ENCODE results near the gene STX10. TPM values are rescaled to one million over a fixed set of nuclear protein-coding genes. Genes with fewer than 3 reads are reported as not detected.

The STX10 gene
- total and polyA plus RNA-seq, 9 of the 15 experiments (the other 6 are each of a cell fraction or from before 2014, with no cell fraction given) = 0.51 to 66.3 (median 31.0) TPM

- TF ChIP-seq, protein P1, sequence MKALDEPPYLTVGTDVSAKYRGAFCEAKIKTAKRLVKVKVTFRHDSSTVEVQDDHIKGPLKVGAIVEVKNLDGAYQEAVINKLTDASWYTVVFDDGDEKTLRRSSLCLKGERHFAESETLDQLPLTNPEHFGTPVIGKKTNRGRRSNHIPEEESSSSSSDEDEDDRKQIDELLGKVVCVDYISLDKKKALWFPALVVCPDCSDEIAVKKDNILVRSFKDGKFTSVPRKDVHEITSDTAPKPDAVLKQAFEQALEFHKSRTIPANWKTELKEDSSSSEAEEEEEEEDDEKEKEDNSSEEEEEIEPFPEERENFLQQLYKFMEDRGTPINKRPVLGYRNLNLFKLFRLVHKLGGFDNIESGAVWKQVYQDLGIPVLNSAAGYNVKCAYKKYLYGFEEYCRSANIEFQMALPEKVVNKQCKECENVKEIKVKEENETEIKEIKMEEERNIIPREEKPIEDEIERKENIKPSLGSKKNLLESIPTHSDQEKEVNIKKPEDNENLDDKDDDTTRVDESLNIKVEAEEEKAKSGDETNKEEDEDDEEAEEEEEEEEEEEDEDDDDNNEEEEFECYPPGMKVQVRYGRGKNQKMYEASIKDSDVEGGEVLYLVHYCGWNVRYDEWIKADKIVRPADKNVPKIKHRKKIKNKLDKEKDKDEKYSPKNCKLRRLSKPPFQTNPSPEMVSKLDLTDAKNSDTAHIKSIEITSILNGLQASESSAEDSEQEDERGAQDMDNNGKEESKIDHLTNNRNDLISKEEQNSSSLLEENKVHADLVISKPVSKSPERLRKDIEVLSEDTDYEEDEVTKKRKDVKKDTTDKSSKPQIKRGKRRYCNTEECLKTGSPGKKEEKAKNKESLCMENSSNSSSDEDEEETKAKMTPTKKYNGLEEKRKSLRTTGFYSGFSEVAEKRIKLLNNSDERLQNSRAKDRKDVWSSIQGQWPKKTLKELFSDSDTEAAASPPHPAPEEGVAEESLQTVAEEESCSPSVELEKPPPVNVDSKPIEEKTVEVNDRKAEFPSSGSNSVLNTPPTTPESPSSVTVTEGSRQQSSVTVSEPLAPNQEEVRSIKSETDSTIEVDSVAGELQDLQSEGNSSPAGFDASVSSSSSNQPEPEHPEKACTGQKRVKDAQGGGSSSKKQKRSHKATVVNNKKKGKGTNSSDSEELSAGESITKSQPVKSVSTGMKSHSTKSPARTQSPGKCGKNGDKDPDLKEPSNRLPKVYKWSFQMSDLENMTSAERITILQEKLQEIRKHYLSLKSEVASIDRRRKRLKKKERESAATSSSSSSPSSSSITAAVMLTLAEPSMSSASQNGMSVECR (CRISPR knock-in tag; IDR thresholded peaks at IDR 0.05) = no peak
- peak; percentile 8 for TF ChIP-seq FIP1L1 (IDR thresholded peaks at IDR 0.05; ENCODE audit: low read depth, low read length, poor library complexity, severe bottlenecking)
- TF ChIP-seq EHMT2 (IDR thresholded peaks at IDR 0.05) = no peak
- TF ChIP-seq BCL6 (CRISPR knock-in tag; IDR thresholded peaks at IDR 0.05) = no peak
- TF ChIP-seq KAT7 (CRISPR knock-in tag; IDR thresholded peaks at IDR 0.05; ENCODE audit: borderline replicate concordance) = no peak
- TF ChIP-seq, protein P2, sequence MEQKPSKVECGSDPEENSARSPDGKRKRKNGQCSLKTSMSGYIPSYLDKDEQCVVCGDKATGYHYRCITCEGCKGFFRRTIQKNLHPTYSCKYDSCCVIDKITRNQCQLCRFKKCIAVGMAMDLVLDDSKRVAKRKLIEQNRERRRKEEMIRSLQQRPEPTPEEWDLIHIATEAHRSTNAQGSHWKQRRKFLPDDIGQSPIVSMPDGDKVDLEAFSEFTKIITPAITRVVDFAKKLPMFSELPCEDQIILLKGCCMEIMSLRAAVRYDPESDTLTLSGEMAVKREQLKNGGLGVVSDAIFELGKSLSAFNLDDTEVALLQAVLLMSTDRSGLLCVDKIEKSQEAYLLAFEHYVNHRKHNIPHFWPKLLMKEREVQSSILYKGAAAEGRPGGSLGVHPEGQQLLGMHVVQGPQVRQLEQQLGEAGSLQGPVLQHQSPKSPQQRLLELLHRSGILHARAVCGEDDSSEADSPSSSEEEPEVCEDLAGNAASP (IDR thresholded peaks at IDR 0.05) = no peak
- TF ChIP-seq, protein P3, sequence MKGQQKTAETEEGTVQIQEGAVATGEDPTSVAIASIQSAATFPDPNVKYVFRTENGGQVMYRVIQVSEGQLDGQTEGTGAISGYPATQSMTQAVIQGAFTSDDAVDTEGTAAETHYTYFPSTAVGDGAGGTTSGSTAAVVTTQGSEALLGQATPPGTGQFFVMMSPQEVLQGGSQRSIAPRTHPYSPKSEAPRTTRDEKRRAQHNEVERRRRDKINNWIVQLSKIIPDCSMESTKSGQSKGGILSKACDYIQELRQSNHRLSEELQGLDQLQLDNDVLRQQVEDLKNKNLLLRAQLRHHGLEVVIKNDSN (CRISPR knock-in tag; IDR thresholded peaks at IDR 0.05) = no peak
- TF ChIP-seq MLLT1 (IDR thresholded peaks at IDR 0.05) = peak; percentile 51 to 78; a peak in 2 of 4 replicates
- no peak for TF ChIP-seq CREB5 (CRISPR knock-in tag; IDR thresholded peaks at IDR 0.05)
- TF ChIP-seq ZFX (CRISPR knock-in tag; IDR thresholded peaks at IDR 0.05) = peak; percentile 29
- no peak for TF ChIP-seq SRF (CRISPR knock-in tag; IDR thresholded peaks at IDR 0.05)
- TF ChIP-seq, protein P4, sequence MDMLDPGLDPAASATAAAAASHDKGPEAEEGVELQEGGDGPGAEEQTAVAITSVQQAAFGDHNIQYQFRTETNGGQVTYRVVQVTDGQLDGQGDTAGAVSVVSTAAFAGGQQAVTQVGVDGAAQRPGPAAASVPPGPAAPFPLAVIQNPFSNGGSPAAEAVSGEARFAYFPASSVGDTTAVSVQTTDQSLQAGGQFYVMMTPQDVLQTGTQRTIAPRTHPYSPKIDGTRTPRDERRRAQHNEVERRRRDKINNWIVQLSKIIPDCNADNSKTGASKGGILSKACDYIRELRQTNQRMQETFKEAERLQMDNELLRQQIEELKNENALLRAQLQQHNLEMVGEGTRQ (CRISPR knock-in tag; IDR thresholded peaks at IDR 0.05) = no peak
- peak; percentile 63; the same call in 1 of the 2 replicates for TF ChIP-seq NBN (IDR thresholded peaks at IDR 0.05; ENCODE audit: low read depth)
- TF ChIP-seq RAD51 (IDR thresholded peaks at IDR 0.05; ENCODE audit: borderline replicate concordance, low read depth) = peak; percentile 11; the same call in 1 of the 2 replicates
- no peak for TF ChIP-seq ID3 (CRISPR knock-in tag; IDR thresholded peaks at IDR 0.05)
- no peak for TF ChIP-seq ID3 (tag; IDR thresholded peaks at IDR 0.05)
- no peak for TF ChIP-seq ZNF124 (CRISPR knock-in tag; IDR thresholded peaks at IDR 0.05)
- no peak for TF ChIP-seq ZNF445 (CRISPR knock-in tag; IDR thresholded peaks at IDR 0.05; ENCODE audit: low read depth)
These were observed 53.1 kb downstream of the STX10 start (continued) for GRCh38 chr19:13097033-13097462.

All from K562 (cell line).